Fibroblast of lung (primary cell): ENCODE measurements around the gene SPC24. TPM values are rescaled to one million over a fixed set of nuclear protein-coding genes. Genes with fewer than 3 reads are reported as not detected.

Experiments used
- DNase-seq, 2 donors: peaks; one replicate each; pipeline versions ENCODE4 v3.0.0 to v3.0.0-alpha.2; 2010; ENCODE audit warnings: low read depth in 2 of 2
- H2AFZ ChIP-seq: 2 replicates; pipeline ENCODE4 v1.5.1; 2012; ENCODE audit warnings: low read length, control low read depth, inconsistent platforms
- H3K27ac ChIP-seq: 2 replicates; pipeline ENCODE4 v1.5.1; 2011; ENCODE audit warnings: low read length, control low read depth; ENCODE audit not compliant: insufficient read depth
- H3K27me3 ChIP-seq: 2 replicates; pipeline ENCODE4 v1.5.1; 2011; ENCODE audit warnings: mild to moderate bottlenecking, low read length; ENCODE audit not compliant: control insufficient read depth, insufficient read depth
- H3K36me3 ChIP-seq: 2 replicates; pipeline ENCODE4 v1.5.1; 2011; ENCODE audit warnings: low read length; ENCODE audit not compliant: control insufficient read depth, insufficient read depth
- H3K4me1 ChIP-seq: 2 replicates; pipeline ENCODE4 v1.5.1; 2011; ENCODE audit warnings: low read length; ENCODE audit not compliant: control insufficient read depth, insufficient read depth; ENCODE audit errors: extremely low read depth
- H3K4me2 ChIP-seq: 2 replicates; pipeline ENCODE4 v1.5.1; 2011; ENCODE audit warnings: low read length, control low read depth; ENCODE audit not compliant: insufficient read depth; ENCODE audit errors: extremely low read depth
- H3K4me3 ChIP-seq, 4 experiments: fragments of 200-600 bp in 1 of 4; sonication (generic) in 1 of 4; replicated peaks in 1 of 4; 2 replicates each; pipeline ENCODE4 v1.5.1; 2011 to 2016; ENCODE audit warnings: low read length in 4 of 4, low read depth in 3 of 4, mild to moderate bottlenecking in 3 of 4, control low read depth in 2 of 4, inconsistent platforms in 1 of 4, mixed read lengths in 1 of 4; ENCODE audit not compliant: insufficient read depth in 1 of 4; ENCODE audit errors: control extremely low read depth in 1 of 4
- H3K79me2 ChIP-seq: 2 replicates; pipeline ENCODE4 v1.5.1; 2012; ENCODE audit warnings: mild to moderate bottlenecking, low read length, inconsistent platforms; ENCODE audit not compliant: control insufficient read depth, insufficient read depth
- H3K9ac ChIP-seq: 2 replicates; pipeline ENCODE4 v1.5.1; 2011; ENCODE audit warnings: mild to moderate bottlenecking, low read length, control low read depth; ENCODE audit not compliant: insufficient read depth
- H3K9me3 ChIP-seq: 2 replicates; pipeline ENCODE4 v1.5.1; 2012; ENCODE audit warnings: low read depth, low read length; ENCODE audit not compliant: control insufficient read depth, insufficient read depth
- H4K20me1 ChIP-seq: 2 replicates; pipeline ENCODE4 v1.5.1; 2011; ENCODE audit warnings: low read length; ENCODE audit not compliant: control insufficient read depth, insufficient read depth; ENCODE audit errors: extremely low read depth
- CTCF ChIP-seq, 2 donors: IDR thresholded peaks in 1 of 2; conservative IDR thresholded peaks in 1 of 2; 1 replicate in 1 of 2; 2 replicates in 1 of 2; pipeline ENCODE4 v1.5.1; 2011 to 2012; ENCODE audit warnings: low read length in 2 of 2, control low read depth in 1 of 2, inconsistent platforms in 1 of 2, low read depth in 1 of 2, mild to moderate bottlenecking in 1 of 2
- EZH2 ChIP-seq: IDR thresholded peaks from 2 replicates; pipeline ENCODE4 v1.5.1; 2012; ENCODE audit warnings: low read length, control low read depth, mild to moderate bottlenecking; ENCODE audit errors: missing control alignments
- polyA plus RNA-seq, 2 donors: library from polyadenylated mRNA; depleted of rRNA in 1 of 2; stranded (reverse) in 1 of 2; unstranded in 1 of 2; fragments of >200 nt; gene quantifications; 2 replicates each; pipeline ENCODE4 v1.2.1, GENCODE V29; 2011 to 2012; ENCODE audit warnings: missing spikeins in 1 of 2
- total RNA-seq: library from RNA; depleted of rRNA; stranded (reverse); fragments of >200 nt; gene quantifications from 2 replicates; pipeline ENCODE4 v1.2.1, GENCODE V29; 2014

The SPC24 gene
- total and polyA plus RNA-seq, 2 donors (not counting 1 experiment from before 2014, with no cell fraction given) = 8.1 to 32.0 TPM

DNA sequence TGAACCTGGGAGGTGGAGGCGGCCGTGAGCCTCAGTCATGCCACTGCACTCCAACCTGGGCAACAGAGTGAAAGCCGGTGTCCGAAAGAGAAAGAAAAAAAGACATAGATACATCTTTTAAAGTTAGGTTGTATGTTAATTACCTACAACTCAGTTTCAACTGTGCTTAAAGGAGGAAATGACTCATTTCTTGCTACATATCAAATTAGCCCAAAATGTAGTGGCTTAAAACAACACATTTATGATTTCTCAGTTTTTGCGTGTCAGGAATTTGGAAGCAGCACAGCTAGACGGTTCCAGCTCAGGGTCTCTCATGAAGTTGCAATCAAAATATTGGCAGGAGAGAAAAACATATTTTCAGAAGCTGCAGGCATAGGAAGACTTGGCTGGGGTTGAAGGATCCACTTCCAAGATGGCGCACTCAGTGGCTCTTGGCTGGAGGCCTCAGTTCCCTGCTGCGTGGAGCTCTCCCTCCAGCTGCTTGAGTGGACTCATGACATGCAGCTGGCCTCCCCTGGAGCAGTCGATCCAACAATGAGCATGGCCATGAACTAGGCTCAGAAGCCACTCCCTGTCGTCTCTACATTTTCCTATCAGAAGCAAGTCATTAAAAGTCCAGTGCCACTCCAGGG, 59.3 kb downstream of the SPC24 start:
- H3K36me3 ChIP-seq = peaks cover 19% of the 10 kb centered on the region
- H3K27me3 ChIP-seq = no peaks in the 10 kb centered on the region
- peak overlapping the region; percentile 57 for H3K27ac ChIP-seq
- no peaks in the 10 kb centered on the region for H3K9me3 ChIP-seq
- H3K9ac ChIP-seq = no peak overlapping the region
- DNase-seq = peak; percentile 77 to 82
- H4K20me1 ChIP-seq = peaks cover 4% of the 10 kb centered on the region
- no peak for TF ChIP-seq EZH2
- no peak for TF ChIP-seq CTCF (conservative IDR thresholded peaks at IDR 0.05 in 1 of 2, IDR thresholded peaks at IDR 0.05 in 1 of 2; ENCODE audit: low read depth in 1 of 2, low read length in 2 of 2)
- no peak overlapping the region for H2AFZ ChIP-seq
- H3K4me3 ChIP-seq = no peak overlapping the region
- peaks cover 95% of the 10 kb centered on the region for H3K79me2 ChIP-seq
- peaks cover 20% of the 10 kb centered on the region for H3K4me1 ChIP-seq
- H3K4me2 ChIP-seq = peak overlapping the region; percentile 33

Other genes starting within 250 kb of the SPC24 start
- 83.7 and 118 TPM in 2 replicates for gene YIPF2, start 227.1 kb downstream of the SPC24 start, total RNA-seq
- gene YIPF2, start 227.1 kb downstream of the SPC24 start, polyA plus RNA-seq = 31.6 and 41.5 TPM in 2 replicates
- gene TIMM29, start 227.0 kb downstream of the SPC24 start, total RNA-seq = 27.7 and 29.2 TPM in 2 replicates
- gene TIMM29, start 227.0 kb downstream of the SPC24 start, polyA plus RNA-seq = 7.0 and 8.1 TPM in 2 replicates
- gene SMARCA4, start 194.8 kb downstream of the SPC24 start, total RNA-seq = 35.7 and 61.1 TPM in 2 replicates
- gene SMARCA4, start 194.8 kb downstream of the SPC24 start, polyA plus RNA-seq = 28.1 and 53.1 TPM in 2 replicates
- 204 and 427 TPM in 2 replicates for gene LDLR, start 66.3 kb downstream of the SPC24 start, total RNA-seq
- gene LDLR, start 66.3 kb downstream of the SPC24 start, polyA plus RNA-seq = 187 and 210 TPM in 2 replicates
- gene KANK2, start 41.8 kb upstream of the SPC24 start, total RNA-seq = 435 and 511 TPM in 2 replicates
- gene KANK2, start 41.8 kb upstream of the SPC24 start, polyA plus RNA-seq = 192 and 197 TPM in 2 replicates
- gene ANGPTL8, start 83.8 kb upstream of the SPC24 start, total RNA-seq = not detected in 2 replicates
- not detected in 2 replicates for gene ANGPTL8, start 83.8 kb upstream of the SPC24 start, polyA plus RNA-seq
- 10.5 and 17.7 TPM in 2 replicates for gene DOCK6, start 106.7 kb upstream of the SPC24 start, total RNA-seq
- gene DOCK6, start 106.7 kb upstream of the SPC24 start, polyA plus RNA-seq = 6.9 and 10.0 TPM in 2 replicates
- not detected in 2 replicates for gene TSPAN16, start 140.4 kb upstream of the SPC24 start, total RNA-seq
- not detected in 2 replicates for gene TSPAN16, start 140.4 kb upstream of the SPC24 start, polyA plus RNA-seq
- gene RAB3D, start 183.9 kb upstream of the SPC24 start, total RNA-seq = 15.4 and 20.0 TPM in 2 replicates
- 11.5 and 16.2 TPM in 2 replicates for gene RAB3D, start 183.9 kb upstream of the SPC24 start, polyA plus RNA-seq
- 54.7 and 76.8 TPM in 2 replicates for gene TMEM205, start 190.5 kb upstream of the SPC24 start, total RNA-seq
- 68.4 and 78.6 TPM in 2 replicates for gene TMEM205, start 190.5 kb upstream of the SPC24 start, polyA plus RNA-seq
- 10.1 and 11.3 TPM in 2 replicates for gene CCDC159, start 190.7 kb upstream of the SPC24 start, total RNA-seq
- gene CCDC159, start 190.7 kb upstream of the SPC24 start, polyA plus RNA-seq = 13.8 and 14.4 TPM in 2 replicates
- gene PLPPR2, start 199.7 kb upstream of the SPC24 start, total RNA-seq = 7.4 and 13.0 TPM in 2 replicates
- 17.6 and 21.2 TPM in 2 replicates for gene PLPPR2, start 199.7 kb upstream of the SPC24 start, polyA plus RNA-seq
- 0.50 and 0.51 TPM in 2 replicates for gene SWSAP1, start 218.9 kb upstream of the SPC24 start, total RNA-seq
- 0.76 and 1.2 TPM in 2 replicates for gene SWSAP1, start 218.9 kb upstream of the SPC24 start, polyA plus RNA-seq
- gene EPOR, start 228.5 kb upstream of the SPC24 start, total RNA-seq = 6.4 and 9.2 TPM in 2 replicates
- gene EPOR, start 228.5 kb upstream of the SPC24 start, polyA plus RNA-seq = 3.6 and 3.8 TPM in 2 replicates